ENCODE results near the gene CUL1.

The CUL1 gene

DNA sequence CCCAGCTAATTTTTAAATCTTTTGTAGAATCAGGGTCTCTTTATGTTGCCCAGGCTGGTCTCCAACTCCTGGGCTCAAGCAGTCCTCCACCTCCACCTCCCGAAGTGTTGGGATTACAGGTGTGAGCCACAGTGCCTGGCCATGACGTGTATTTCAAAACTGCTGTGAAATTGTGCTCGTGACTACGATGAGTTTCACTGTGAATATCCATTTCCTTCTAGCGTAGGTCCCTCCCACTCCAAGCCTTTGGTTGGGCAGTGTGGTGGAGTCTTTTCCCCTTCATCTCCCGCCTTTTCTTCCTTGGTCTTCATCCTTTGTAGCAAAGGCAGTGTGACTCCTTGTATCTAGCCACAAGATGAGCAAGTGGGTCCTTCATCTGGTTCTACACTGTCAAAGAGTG, 56.2 kb downstream of the CUL1 start:
- in situ Hi-C loops (cut with MboI; ENCODE audit: low sequenced_read_pairs, unreplicated experiment), result no loop called here
- no peak for DNase-seq (ENCODE audit: low spot score)
- TF ChIP-seq, protein P1, sequence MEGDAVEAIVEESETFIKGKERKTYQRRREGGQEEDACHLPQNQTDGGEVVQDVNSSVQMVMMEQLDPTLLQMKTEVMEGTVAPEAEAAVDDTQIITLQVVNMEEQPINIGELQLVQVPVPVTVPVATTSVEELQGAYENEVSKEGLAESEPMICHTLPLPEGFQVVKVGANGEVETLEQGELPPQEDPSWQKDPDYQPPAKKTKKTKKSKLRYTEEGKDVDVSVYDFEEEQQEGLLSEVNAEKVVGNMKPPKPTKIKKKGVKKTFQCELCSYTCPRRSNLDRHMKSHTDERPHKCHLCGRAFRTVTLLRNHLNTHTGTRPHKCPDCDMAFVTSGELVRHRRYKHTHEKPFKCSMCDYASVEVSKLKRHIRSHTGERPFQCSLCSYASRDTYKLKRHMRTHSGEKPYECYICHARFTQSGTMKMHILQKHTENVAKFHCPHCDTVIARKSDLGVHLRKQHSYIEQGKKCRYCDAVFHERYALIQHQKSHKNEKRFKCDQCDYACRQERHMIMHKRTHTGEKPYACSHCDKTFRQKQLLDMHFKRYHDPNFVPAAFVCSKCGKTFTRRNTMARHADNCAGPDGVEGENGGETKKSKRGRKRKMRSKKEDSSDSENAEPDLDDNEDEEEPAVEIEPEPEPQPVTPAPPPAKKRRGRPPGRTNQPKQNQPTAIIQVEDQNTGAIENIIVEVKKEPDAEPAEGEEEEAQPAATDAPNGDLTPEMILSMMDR (IDR thresholded peaks at IDR 0.05; ENCODE audit: borderline replicate concordance, control extremely low read depth, extremely low read depth, insufficient read depth, missing control alignments), result no peak

DNA sequence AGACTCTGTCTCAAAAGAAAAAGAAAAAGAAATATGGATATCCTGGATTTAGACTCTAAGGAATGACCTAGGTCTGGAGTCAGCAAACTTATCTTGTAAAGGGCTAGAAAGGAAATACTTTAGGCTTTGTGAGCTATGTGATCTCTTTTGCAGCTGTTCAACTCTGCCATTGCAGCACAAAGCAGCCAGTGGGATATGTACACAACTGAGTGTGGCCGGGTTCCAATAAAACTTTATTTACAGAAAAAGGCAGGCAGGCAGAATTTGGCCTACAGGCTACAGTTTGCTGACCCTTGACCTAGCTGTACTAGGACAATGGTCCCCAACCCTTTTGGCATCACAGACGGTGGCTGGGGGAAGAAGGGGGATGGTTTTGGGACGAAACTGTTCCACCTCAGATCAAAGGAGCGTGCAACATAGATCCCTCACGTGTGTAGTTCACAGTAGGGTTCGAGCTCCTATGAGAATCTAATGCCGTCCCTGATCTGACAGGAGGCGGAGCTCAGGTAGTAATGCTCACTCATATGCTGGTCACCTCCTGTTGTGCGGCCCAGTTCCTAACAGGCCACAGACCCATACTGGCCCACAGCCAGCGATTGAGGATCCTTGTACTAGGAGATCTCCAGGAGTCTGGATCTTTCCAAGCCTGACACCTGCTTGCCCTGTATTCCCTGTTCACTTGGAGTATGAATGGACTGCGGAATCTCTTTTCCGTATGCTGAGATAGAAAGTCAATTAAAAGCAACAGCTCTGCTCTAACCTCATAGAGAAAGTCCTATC, 63.0 kb downstream of the CUL1 start:
- no peak for DNase-seq (ENCODE audit: low spot score)

DNA sequence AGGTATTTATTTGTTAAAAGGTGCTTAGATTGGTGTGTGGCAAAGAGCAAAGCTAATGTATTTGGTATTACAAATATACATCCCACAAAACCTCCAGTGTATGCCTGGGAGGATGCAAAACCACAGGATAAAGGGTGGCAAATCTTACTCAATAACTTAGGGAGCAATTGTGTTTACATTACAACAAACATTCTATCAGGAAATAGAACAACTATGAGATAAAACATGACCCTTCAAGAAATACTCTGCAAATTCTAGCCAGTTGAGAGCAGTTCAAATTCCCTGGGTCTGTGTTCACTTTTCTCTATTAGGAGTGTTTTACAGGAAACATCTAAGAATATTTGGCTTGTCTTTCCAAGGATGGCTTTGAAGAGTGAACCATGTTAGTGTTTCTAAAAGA, 64.9 kb downstream of the CUL1 start:
- no peak for DNase-seq (ENCODE audit: low spot score)
- in situ Hi-C loops (cut with MboI; ENCODE audit: low sequenced_read_pairs, unreplicated experiment), result no loop called here
- TF ChIP-seq, protein P1 (IDR thresholded peaks at IDR 0.05; ENCODE audit: borderline replicate concordance, control extremely low read depth, extremely low read depth, insufficient read depth, missing control alignments), result no peak

More for the DNA sequence above, 63.0 kb downstream of the CUL1 start:
- TF ChIP-seq, protein P1 (IDR thresholded peaks at IDR 0.05; ENCODE audit: borderline replicate concordance, control extremely low read depth, extremely low read depth, insufficient read depth, missing control alignments), result no peak
- in situ Hi-C loops (cut with MboI; ENCODE audit: low sequenced_read_pairs, unreplicated experiment), result no loop called here

DNA sequence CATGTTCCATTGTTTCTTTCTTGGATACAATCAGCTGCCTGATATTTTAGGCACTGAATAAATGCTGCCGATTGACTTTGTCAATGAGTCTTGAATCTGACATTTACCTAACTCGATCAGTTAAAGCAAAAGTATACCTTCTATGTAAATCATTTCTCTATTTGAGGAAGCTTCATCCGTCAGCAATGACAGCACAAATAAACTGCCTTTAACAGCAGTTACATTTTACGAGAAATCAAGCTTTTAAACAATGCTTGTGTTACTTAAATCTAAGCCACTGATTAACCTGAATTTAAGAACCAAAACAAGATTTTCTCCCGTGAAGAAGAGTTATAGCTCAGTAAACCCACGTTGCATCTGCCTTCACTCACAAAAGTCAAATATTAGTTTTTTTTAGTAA, 71.3 kb downstream of the CUL1 start:
- no peak for DNase-seq (ENCODE audit: low spot score)
- in situ Hi-C loops (cut with MboI; ENCODE audit: low sequenced_read_pairs, unreplicated experiment), result no loop called here
- TF ChIP-seq, protein P1 (IDR thresholded peaks at IDR 0.05; ENCODE audit: borderline replicate concordance, control extremely low read depth, extremely low read depth, insufficient read depth, missing control alignments), result no peak

DNA sequence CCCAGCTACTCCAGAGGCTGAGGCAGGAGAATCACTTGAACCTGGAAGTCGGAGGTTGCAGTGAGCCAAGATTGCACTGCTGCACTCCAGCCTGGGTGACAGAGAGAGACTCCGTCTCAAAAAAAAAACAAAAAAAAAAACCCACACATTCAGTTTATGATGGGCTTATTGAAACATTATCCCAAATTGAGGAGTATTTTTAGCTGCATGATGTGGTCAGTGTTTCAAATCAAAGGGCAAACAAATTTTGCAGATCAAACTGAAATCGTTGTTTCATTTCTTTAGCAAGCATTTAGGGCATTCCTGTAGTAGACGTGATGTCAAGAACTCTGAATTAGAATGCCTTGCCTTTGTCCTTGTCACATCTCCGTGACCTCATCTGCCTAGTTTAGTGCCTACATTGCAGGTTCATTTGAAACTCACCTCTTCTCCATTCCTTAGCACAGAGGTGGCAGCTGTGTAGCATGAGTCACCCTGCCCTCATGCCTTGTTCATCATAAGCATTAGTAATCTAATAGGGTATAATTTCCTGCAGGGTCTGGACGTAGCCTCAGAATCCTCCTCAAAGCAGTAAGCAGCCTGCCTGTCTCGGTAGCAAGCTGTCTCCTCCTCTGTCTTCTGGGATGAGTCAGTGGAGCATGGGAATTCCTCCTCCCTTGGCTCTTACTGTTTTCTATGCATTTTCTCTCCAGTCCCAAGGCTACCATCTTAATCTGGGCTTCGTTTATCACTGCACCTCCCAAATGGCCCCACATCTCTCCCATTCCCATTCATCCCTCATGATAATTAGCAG, 73.8 kb downstream of the CUL1 start:
- DNase-seq (ENCODE audit: low spot score), result no peak

DNA sequence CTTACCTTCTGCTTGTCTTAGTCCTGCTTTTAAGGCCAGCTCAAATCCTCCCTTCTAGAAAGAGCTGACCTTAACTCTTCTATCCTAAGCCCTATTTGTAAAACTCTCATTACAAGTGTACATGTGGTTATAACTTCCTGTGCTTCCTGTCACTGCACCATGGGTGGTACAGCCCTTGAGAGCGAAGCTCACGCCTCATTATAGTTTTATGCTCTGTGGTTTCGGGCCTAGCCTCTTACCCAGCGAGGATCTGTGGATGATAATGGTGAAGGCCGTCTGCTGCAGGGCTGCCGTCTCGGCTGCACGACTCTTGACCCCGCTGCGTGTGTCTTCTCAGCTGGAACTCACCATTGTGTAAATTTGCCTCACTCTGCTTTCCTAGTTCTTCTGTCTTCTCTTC, 74.6 kb downstream of the CUL1 start:
- TF ChIP-seq, protein P1 (IDR thresholded peaks at IDR 0.05; ENCODE audit: borderline replicate concordance, control extremely low read depth, extremely low read depth, insufficient read depth, missing control alignments), result no peak
- no peak for DNase-seq (ENCODE audit: low spot score)
- in situ Hi-C loops (cut with MboI; ENCODE audit: low sequenced_read_pairs, unreplicated experiment), result no loop called here

More for the DNA sequence above, 73.8 kb downstream of the CUL1 start:
- in situ Hi-C loops (cut with MboI; ENCODE audit: low sequenced_read_pairs, unreplicated experiment), result no loop called here
- TF ChIP-seq, protein P1 (IDR thresholded peaks at IDR 0.05; ENCODE audit: borderline replicate concordance, control extremely low read depth, extremely low read depth, insufficient read depth, missing control alignments), result no peak

Measured in GM13976 (cell line).